ENCODE measurements around the gene DPRX. TPM values are rescaled to one million over a fixed set of nuclear protein-coding genes. Genes with fewer than 3 reads are reported as not detected.
A peak's percentile ranks its signal among the peaks of the same experiment; 100 is the strongest.

Gene DPRX
- total and polyA plus RNA-seq, 2 of the 13 experiments (the other 11 are each of a cell fraction or from before 2014, with no cell fraction given) = not detected

DNA sequence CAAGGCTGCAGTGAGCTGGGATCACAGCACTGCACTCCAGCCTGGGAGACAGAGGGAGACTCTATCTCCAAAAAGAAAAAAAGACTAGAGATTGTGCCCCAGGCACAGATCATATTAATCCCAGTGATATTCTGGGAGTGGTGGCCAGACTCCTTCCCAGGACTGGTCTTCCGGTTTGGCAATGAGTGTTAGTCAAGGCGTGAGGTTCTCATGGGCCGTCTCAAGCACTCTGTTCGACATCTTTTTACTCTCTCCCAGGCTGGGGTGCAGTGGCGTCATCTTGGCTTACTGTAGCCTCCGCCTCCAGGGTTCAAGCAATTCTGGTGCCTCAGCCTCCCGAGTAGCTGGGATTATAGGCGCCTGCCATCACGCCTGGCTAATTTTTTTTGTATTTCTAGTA lies 5.3 kb upstream of the DPRX start:
- TF ChIP-seq SALL1 (CRISPR knock-in tag; IDR thresholded peaks at IDR 0.05) (peak; percentile 3; the same call in 1 of the 2 replicates), NR2F6 (IDR thresholded peaks at IDR 0.05) (no peak), NR2F6 (CRISPR knock-in tag; IDR thresholded peaks at IDR 0.05) (0 out of 2 replicates have a peak, but pooled peaks have one; percentile 27), PRDM15 (CRISPR knock-in tag; IDR thresholded peaks at IDR 0.05) (no peak), GATAD2A (CRISPR knock-in tag; IDR thresholded peaks at IDR 0.05) (no peak), IRX3 (CRISPR knock-in tag; IDR thresholded peaks at IDR 0.05; ENCODE audit: borderline replicate concordance, low read depth) (no peak), HMG20A (CRISPR knock-in tag; IDR thresholded peaks at IDR 0.05; ENCODE audit: borderline replicate concordance) (no peak), FIP1L1 (IDR thresholded peaks at IDR 0.05; ENCODE audit: borderline replicate concordance, insufficient read depth, low read depth, low read length) (no peak)
- FAIRE-seq = no peak
- in situ Hi-C loops (cut with HindIII; ENCODE audit: extremely low pct_ligation_motif_present, low pct_unique_long_range_greater_than_20kb) = no loop called here
- BruUV-seq (replicated peaks) = no TSS peak
- Histone ChIP-seq H3K27me3 (ENCODE audit: control insufficient read depth in 1 of 2, insufficient read depth in 2 of 2, low read length in 2 of 2) (no peaks in the 10 kb centered on the region), H3K4me3 (replicated peaks in 1 of 3; ENCODE audit: insufficient read depth in 1 of 3, low read depth in 2 of 3, low read length in 3 of 3) (no peak overlapping the region), H2AFZ (ENCODE audit: low read length) (no peak overlapping the region), H3K9me3 (ENCODE audit: low read length) (no peaks in the 10 kb centered on the region), H3K9ac (ENCODE audit: insufficient read depth, low read depth, low read length) (no peak overlapping the region), H3K36me3 (replicated peaks in 1 of 2; ENCODE audit: control insufficient read depth in 1 of 2, insufficient read depth in 2 of 2, low read length in 2 of 2) (no peaks in the 10 kb centered on the region), H3K4me2 (ENCODE audit: low read depth, low read length) (no peak overlapping the region), H3K27ac (ENCODE audit: extremely low read length, insufficient read depth, low read length) (no peak overlapping the region), H3K79me2 (ENCODE audit: insufficient read depth, low read length) (no peaks in the 10 kb centered on the region), H3K4me1 (ENCODE audit: insufficient read depth, low read length) (peaks cover 42% of the 10 kb centered on the region), H4K20me1 (ENCODE audit: insufficient read depth, low read length) (no peaks in the 10 kb centered on the region)
- no peak for ATAC-seq
- CTCF ChIA-PET (ENCODE audit: low intra/inter-chr PET ratio, low total read pairs) = no interaction called here
- DNase-seq (ENCODE audit: low spot score) = no peak
- 98% methylated on average over 9 of the region's 9 CpGs for WGBS (ENCODE audit: low lambda C conversion rate)
- intact Hi-C loops (cut with micrococcal nuclease; ENCODE audit: unreplicated experiment) = no loop called here
- POLR2A ChIA-PET = no interaction called here
